T-helper 17 cell (primary cell): ENCODE data around the gene PPP3R1. TPM values are rescaled to one million over a fixed set of nuclear protein-coding genes. Genes with fewer than 3 reads are reported as not detected.

ENCODE experiments used
- ATAC-seq: fragments of 150-1000 bp; cut with Tn5 transposase; 2 replicates; pipeline ENCODE4 v1.10.0; 2021; ENCODE audit warnings: mild to moderate bottlenecking, moderate library complexity
- DNase-seq, 3 donors: peaks; one replicate each; pipeline versions ENCODE4 v3.0.0 to v3.0.0-alpha.2; 2020 to 2021
- H3K9me3 ChIP-seq: one replicate; pipeline ENCODE4 v1.7.0; 2013; ENCODE audit warnings: low read length, mild to moderate bottlenecking; ENCODE audit not compliant: control insufficient read depth, poor library complexity, severe bottlenecking
- H3K27ac Mint-ChIP-seq: one replicate; pipeline ENCODE4 v1.8.0; 2022; ENCODE audit warnings: mild to moderate bottlenecking, moderate library complexity, mixed read lengths
- H3K27me3 Mint-ChIP-seq: one replicate; pipeline ENCODE4 v1.8.0; 2022; ENCODE audit warnings: mixed read lengths
- H3K36me3 Mint-ChIP-seq: one replicate; pipeline ENCODE4 v1.8.0; 2022; ENCODE audit warnings: low read depth, mixed read lengths
- H3K4me1 Mint-ChIP-seq: one replicate; pipeline ENCODE4 v1.8.0; 2022; ENCODE audit warnings: mild to moderate bottlenecking, mixed read lengths
- H3K4me3 Mint-ChIP-seq: one replicate; pipeline ENCODE4 v1.8.0; 2022; ENCODE audit warnings: mild to moderate bottlenecking, moderate library complexity, mixed read lengths
- total RNA-seq, 4 donors: library from RNA in 2 of 4; stranded (reverse) in 2 of 4; gene quantifications; one replicate each; pipeline ENCODE4 v1.2.3 and lab custom pipeline; 2022 to 2026

The PPP3R1 gene
- total RNA-seq, 2 donors from 2014 or later = 60.3 to 83.9 TPM

DNA sequence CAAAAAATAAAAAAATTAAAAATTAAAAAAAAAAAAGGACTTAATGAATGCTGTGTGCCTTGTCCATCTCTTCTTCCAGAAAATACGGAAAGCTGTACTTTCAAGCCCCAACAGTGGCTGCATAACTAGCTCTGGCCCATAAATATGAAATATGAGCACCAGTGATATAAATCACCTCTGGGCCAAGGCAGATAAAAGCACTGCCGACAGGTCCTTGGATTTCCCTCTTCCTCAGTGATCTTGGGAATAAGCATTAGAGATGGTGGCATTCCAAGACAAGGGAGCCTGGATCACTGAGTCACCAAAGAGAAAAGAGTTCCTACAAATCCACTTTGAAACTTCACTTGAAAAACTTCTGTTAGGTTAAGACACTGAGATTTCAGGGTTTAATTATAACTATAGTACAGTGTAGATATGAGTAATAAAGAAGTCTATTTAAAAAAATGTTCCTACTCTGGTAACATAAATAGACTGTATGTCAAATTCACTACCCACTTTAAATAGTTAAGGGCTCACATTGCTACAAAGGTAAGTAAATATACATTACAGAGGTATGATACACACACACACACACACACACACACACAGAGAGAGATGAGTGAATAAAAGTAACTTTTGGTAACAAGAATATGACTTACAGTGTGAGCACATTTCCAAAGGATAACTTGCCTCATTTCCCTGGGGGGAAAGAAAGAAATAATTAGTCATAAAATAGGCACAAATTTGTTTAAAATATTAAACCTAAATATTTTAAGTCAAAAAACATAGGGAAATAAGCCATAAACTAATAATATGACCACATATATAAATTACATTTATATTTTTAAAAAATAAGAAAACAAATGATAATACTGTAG lies 35.6 kb downstream of the PPP3R1 start:
- H3K4me1 Mint-ChIP-seq = peaks cover 54% of the 10 kb centered on the region
- H3K27ac Mint-ChIP-seq = peak overlapping the region; percentile 77

DNA sequence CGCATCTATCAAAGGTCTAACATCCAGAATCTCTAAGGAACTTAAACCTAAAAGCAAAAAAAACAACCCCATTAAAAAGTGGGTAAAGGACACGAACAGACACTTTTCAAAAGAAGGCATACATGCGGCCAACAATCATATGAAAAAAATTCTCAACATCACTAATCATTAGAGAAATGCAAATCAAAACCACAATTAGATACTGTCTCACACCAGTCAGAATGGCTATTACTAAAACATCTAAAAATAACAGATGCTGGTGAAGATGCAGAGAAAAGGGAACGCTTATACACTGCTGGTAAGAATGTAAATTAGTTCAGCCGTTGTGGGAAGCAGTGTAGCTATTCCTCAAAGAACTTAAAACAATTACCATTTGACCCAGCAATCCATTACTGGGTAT lies 38.0 kb downstream of the PPP3R1 start:
- no peaks in the 10 kb centered on the region for H3K27me3 Mint-ChIP-seq
- H3K4me3 Mint-ChIP-seq = no peak overlapping the region
- H3K36me3 Mint-ChIP-seq = peaks cover 10% of the 10 kb centered on the region
- DNase-seq = no peak
- H3K9me3 ChIP-seq = no peaks in the 10 kb centered on the region
- H3K4me1 Mint-ChIP-seq = peaks cover 47% of the 10 kb centered on the region
- no peak for ATAC-seq
- no peak overlapping the region for H3K27ac Mint-ChIP-seq

More for the DNA sequence above, 35.6 kb downstream of the PPP3R1 start:
- H3K9me3 ChIP-seq = no peaks in the 10 kb centered on the region
- DNase-seq (no peak), ATAC-seq (no peak)
- Mint-ChIP-seq H3K27me3 (no peaks in the 10 kb centered on the region), H3K4me3 (no peak overlapping the region), H3K36me3 (peaks cover 7% of the 10 kb centered on the region)

DNA sequence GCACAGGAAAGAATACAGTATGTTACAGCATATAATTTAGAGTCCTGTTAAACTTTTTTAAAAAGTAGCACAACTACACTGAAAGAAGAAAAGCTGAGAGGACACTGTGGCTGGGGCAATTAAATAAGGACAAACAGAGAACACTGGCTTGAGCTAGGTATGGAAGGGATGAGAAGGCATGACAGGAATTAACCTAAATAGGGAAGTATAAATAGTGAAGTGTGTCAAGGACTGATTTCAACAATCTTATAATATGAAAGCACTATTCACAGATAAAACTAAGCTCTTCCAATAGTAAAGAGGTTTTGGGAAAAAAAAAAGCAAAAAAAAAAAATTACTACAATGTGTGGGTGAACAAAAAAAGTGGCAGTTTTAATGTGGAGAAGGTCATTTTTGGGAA lies 45.5 kb downstream of the PPP3R1 start:
- no peak for ATAC-seq
- Mint-ChIP-seq H3K4me1 (peaks cover 43% of the 10 kb centered on the region), H3K4me3 (peak overlapping the region; percentile 84), H3K27ac (peak overlapping the region; percentile 94), H3K27me3 (no peaks in the 10 kb centered on the region), H3K36me3 (peaks cover 3% of the 10 kb centered on the region)
- no peak for DNase-seq
- no peaks in the 10 kb centered on the region for H3K9me3 ChIP-seq

DNA sequence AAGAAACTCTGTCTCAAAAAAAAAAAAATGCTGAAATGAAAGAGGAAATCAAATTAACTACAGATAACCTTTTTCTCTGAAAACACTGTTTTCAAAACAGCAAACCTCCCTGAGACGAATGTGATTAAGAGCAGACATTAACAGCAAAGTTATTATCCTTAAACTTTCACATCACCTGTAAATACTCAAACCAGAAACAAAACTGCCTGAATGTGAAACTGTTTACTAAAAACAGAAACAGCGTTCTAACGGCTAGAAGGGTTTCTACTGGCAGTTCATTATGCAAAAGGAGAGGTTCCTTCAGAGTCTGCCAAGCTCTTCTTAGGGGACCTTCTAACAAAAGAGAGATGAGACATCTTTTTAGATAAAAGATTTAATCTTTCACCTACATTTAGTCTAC lies 48.7 kb downstream of the PPP3R1 start:
- peaks cover 44% of the 10 kb centered on the region for H3K4me1 Mint-ChIP-seq
- H3K4me3 Mint-ChIP-seq = peak overlapping the region; percentile 86
- peak overlapping the region; percentile 94 for H3K27ac Mint-ChIP-seq
- no peaks in the 10 kb centered on the region for H3K9me3 ChIP-seq
- H3K36me3 Mint-ChIP-seq = no peaks in the 10 kb centered on the region
- no peaks in the 10 kb centered on the region for H3K27me3 Mint-ChIP-seq
- DNase-seq = no peak
- peak; percentile 61 for ATAC-seq

DNA sequence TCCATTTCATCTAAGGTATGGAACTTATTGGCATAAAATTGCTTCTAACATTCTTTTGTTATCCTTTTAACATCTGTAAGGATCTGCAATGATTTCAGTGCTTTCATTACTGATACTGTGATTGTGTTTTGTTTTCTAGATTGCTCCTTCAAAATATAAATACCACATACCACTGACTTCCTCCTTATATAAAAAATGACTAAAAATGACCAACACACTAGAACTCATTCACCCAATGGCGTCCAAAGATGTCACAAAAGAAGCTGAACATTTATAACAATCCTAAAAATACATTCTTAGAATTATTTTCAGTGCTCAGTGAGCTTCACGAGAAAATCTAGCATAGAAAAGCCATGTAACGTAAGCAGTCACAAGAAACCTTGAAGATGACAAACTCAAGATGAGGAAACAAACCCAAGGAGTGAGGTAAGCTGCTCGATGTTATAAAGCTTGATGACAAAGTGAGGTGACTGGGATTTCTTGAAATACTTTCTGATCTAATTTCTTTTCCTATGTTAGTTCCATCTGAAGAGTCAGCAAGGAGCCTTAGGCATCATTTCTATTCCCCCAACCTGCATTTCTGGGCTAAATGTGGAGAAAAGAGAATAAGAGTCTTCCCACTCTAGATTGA lies 52.1 kb downstream of the PPP3R1 start:
- no peak for ATAC-seq
- no peaks in the 10 kb centered on the region for H3K36me3 Mint-ChIP-seq
- no peaks in the 10 kb centered on the region for H3K27me3 Mint-ChIP-seq
- DNase-seq = no peak
- no peaks in the 10 kb centered on the region for H3K9me3 ChIP-seq
- peaks cover 37% of the 10 kb centered on the region for H3K4me1 Mint-ChIP-seq
- no peak overlapping the region for H3K4me3 Mint-ChIP-seq
- H3K27ac Mint-ChIP-seq = peak overlapping the region; percentile 94

GRCh38 chr2:68196120-68196716 lies 56.1 kb downstream of the PPP3R1 start:
- H3K4me3 Mint-ChIP-seq = no peak overlapping the region
- H3K4me1 Mint-ChIP-seq = peaks cover 37% of the 10 kb centered on the region
- peak overlapping the region; percentile 80 for H3K27ac Mint-ChIP-seq
- H3K36me3 Mint-ChIP-seq = no peaks in the 10 kb centered on the region
- ATAC-seq (peak; percentile 62), DNase-seq (peak in 2 of 3 donors; percentile 34 to 40)
- H3K9me3 ChIP-seq = no peaks in the 10 kb centered on the region
- H3K27me3 Mint-ChIP-seq = no peaks in the 10 kb centered on the region

GRCh38 chr2:68195096-68195495 lies 57.2 kb downstream of the PPP3R1 start:
- peak overlapping the region; percentile 80 for H3K27ac Mint-ChIP-seq
- H3K36me3 Mint-ChIP-seq = no peaks in the 10 kb centered on the region
- H3K4me3 Mint-ChIP-seq = no peak overlapping the region
- no peaks in the 10 kb centered on the region for H3K9me3 ChIP-seq
- H3K4me1 Mint-ChIP-seq = peaks cover 31% of the 10 kb centered on the region
- no peaks in the 10 kb centered on the region for H3K27me3 Mint-ChIP-seq
- ATAC-seq (no peak), DNase-seq (no peak)

GRCh38 chr2:68193787-68194372 lies 58.5 kb downstream of the PPP3R1 start:
- DNase-seq = no peak
- no peak for ATAC-seq
- H3K9me3 ChIP-seq = no peaks in the 10 kb centered on the region
- no peak overlapping the region for H3K4me3 Mint-ChIP-seq
- H3K36me3 Mint-ChIP-seq = no peaks in the 10 kb centered on the region
- no peaks in the 10 kb centered on the region for H3K27me3 Mint-ChIP-seq
- H3K27ac Mint-ChIP-seq = no peak overlapping the region
- peaks cover 30% of the 10 kb centered on the region for H3K4me1 Mint-ChIP-seq

- no peaks in the 10 kb centered on the region for H3K27me3 Mint-ChIP-seq
- H3K36me3 Mint-ChIP-seq = no peaks in the 10 kb centered on the region
- peak overlapping the region; percentile 83 for H3K27ac Mint-ChIP-seq
- DNase-seq (no peak), ATAC-seq (no peak)
- H3K9me3 ChIP-seq = no peaks in the 10 kb centered on the region
- peaks cover 35% of the 10 kb centered on the region for H3K4me1 Mint-ChIP-seq
- H3K4me3 Mint-ChIP-seq = no peak overlapping the region
Measured at GRCh38 chr2:68193144-68193543, 59.2 kb downstream of the PPP3R1 start.

DNA sequence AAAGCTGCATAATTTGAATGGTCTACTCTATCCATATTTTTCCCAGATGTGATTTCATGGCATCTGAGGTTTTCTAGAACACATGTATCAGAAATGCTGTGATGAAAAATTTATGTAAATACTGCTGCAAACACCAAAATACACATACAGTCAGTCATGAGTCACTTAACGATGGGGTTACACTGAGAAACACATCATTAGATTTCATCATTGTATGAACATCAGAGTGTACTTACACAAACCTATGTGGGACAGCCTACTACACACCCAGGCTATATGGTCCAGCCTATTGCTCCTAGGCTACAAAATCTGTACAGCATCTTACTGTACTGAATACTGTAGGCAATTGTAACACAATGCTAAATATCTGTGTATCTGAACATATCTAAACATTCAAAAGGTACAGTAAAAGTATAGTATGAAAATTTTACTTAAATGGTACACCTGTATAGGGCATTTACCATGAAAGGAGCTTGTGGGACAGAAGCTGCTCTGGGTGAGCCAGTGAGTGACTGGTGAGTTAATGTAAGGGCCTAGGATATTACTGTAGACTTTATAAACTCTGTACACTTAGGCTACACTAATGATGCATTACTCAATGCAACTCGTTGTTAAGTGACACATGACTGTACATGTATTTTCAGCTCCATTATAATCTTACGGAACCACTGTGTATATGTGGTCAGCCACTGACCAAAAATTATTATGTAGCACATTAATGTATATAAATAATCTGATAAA lies 61.2 kb downstream of the PPP3R1 start:
- ATAC-seq (peak; percentile 53), DNase-seq (no peak)
- Mint-ChIP-seq H3K4me3 (no peak overlapping the region), H3K36me3 (no peaks in the 10 kb centered on the region), H3K4me1 (peaks cover 34% of the 10 kb centered on the region), H3K27me3 (no peaks in the 10 kb centered on the region), H3K27ac (peak overlapping the region; percentile 37)
- H3K9me3 ChIP-seq = no peaks in the 10 kb centered on the region

GRCh38 chr2:68189991-68190784 lies 62.1 kb downstream of the PPP3R1 start:
- ATAC-seq (peak; percentile 50), DNase-seq (no peak)
- Mint-ChIP-seq H3K27me3 (no peaks in the 10 kb centered on the region), H3K36me3 (no peaks in the 10 kb centered on the region), H3K4me3 (peak overlapping the region; percentile 43), H3K27ac (peak overlapping the region; percentile 37), H3K4me1 (peaks cover 29% of the 10 kb centered on the region)
- H3K9me3 ChIP-seq = no peaks in the 10 kb centered on the region

- Mint-ChIP-seq H3K27me3 (no peaks in the 10 kb centered on the region), H3K4me3 (peak overlapping the region; percentile 21), H3K4me1 (peaks cover 29% of the 10 kb centered on the region), H3K36me3 (peaks cover 3% of the 10 kb centered on the region), H3K27ac (peak overlapping the region; percentile 89)
- ATAC-seq (peak; percentile 40), DNase-seq (no peak)
- no peaks in the 10 kb centered on the region for H3K9me3 ChIP-seq
Measured at GRCh38 chr2:68188831-68189230, 63.5 kb downstream of the PPP3R1 start.
